GM21529 (cell line): ENCODE results near the gene ST8SIA6.
"Not testable (repeated sequence)": the region's sequence is repeated elsewhere in the genome, so short reads cannot be mapped to it uniquely, and the experiment has no call there.

ENCODE experiments used
- ATAC-seq: cut with Tn5 transposase; IDR thresholded peaks from one replicate; pipeline ENCODE4 v1.9.1; 2021; ENCODE audit not compliant: unreplicated experiment

ST8SIA6 gene

GRCh38 chr10:17427666-17428350 lies 26.6 kb downstream of the ST8SIA6 start:
- ATAC-seq: no peak

GRCh38 chr10:17427201-17427600 lies 27.2 kb downstream of the ST8SIA6 start:
- no peak for ATAC-seq

- ATAC-seq: no peak
Measured at GRCh38 chr10:17426263-17426750, 28.1 kb downstream of the ST8SIA6 start.

GRCh38 chr10:17425584-17426262 lies 28.7 kb downstream of the ST8SIA6 start:
- no peak for ATAC-seq

GRCh38 chr10:17423632-17424186 lies 30.7 kb downstream of the ST8SIA6 start:
- ATAC-seq: no peak

GRCh38 chr10:17422931-17423330 lies 31.5 kb downstream of the ST8SIA6 start:
- ATAC-seq: no peak

GRCh38 chr10:17418249-17418648 lies 36.1 kb downstream of the ST8SIA6 start:
- ATAC-seq: no peak

- ATAC-seq: no peak
Measured at GRCh38 chr10:17416442-17417211, 37.8 kb downstream of the ST8SIA6 start.

- no peak for ATAC-seq
Measured at GRCh38 chr10:17415046-17415658, 39.2 kb downstream of the ST8SIA6 start.

- ATAC-seq: no peak
Measured at GRCh38 chr10:17414484-17414883, 39.9 kb downstream of the ST8SIA6 start.

GRCh38 chr10:17413876-17414275 lies 40.5 kb downstream of the ST8SIA6 start:
- ATAC-seq: no peak

GRCh38 chr10:17412323-17412722 lies 42.1 kb downstream of the ST8SIA6 start:
- no peak for ATAC-seq

GRCh38 chr10:17410907-17411306 lies 43.5 kb downstream of the ST8SIA6 start:
- no peak for ATAC-seq

- no peak for ATAC-seq
Measured at GRCh38 chr10:17409170-17409733, 45.1 kb downstream of the ST8SIA6 start.

- no peak for ATAC-seq
Measured at GRCh38 chr10:17407047-17407446, 47.3 kb downstream of the ST8SIA6 start.

GRCh38 chr10:17406036-17406834 lies 48.2 kb downstream of the ST8SIA6 start:
- ATAC-seq: no peak

- no peak for ATAC-seq
Measured at GRCh38 chr10:17403161-17403560, 51.2 kb downstream of the ST8SIA6 start.

GRCh38 chr10:17402040-17402439 lies 52.4 kb downstream of the ST8SIA6 start:
- not testable (repeated sequence) for ATAC-seq

GRCh38 chr10:17396004-17396403 lies 58.4 kb downstream of the ST8SIA6 start:
- no peak for ATAC-seq

GRCh38 chr10:17394854-17395253 lies 59.5 kb downstream of the ST8SIA6 start:
- no peak for ATAC-seq
